BJ (cell line): ENCODE results near the gene PIK3R2. TPM values are rescaled to one million over a fixed set of nuclear protein-coding genes. Genes with fewer than 3 reads are reported as not detected.

ENCODE experiments used
- CTCF ChIA-PET: fragments of 350-600 bp; formaldehyde crosslinking; extraction: SDS; loops from one replicate; lab custom pipeline; 2021; ENCODE audit warnings: antibody characterized with exemption, inconsistent platforms; lab: Yijun Ruan, JAX
- POLR2A ChIA-PET: fragments of 300-600 bp; sonication (Branson Sonifier 250); formaldehyde crosslinking; extraction: SDS; loops from one replicate; lab custom pipeline; 2021; ENCODE audit warnings: antibody characterized with exemption; lab: Charles Lee
- DNase-seq: peaks from one replicate; pipeline ENCODE4 v3.0.0-alpha.2; 2011; ENCODE audit warnings: low read depth
- H3K27me3 ChIP-seq: 2 replicates; pipeline ENCODE4 v1.6.0; 2011; ENCODE audit warnings: low read length; ENCODE audit not compliant: control insufficient read depth, insufficient read depth
- H3K36me3 ChIP-seq: 2 replicates; pipeline ENCODE4 v1.5.1; 2011; ENCODE audit warnings: low read length; ENCODE audit not compliant: control insufficient read depth, insufficient read depth
- H3K4me3 ChIP-seq: 2 replicates; pipeline ENCODE4 v1.5.1; 2011; ENCODE audit warnings: low read depth, mild to moderate bottlenecking, control low read depth, low read length
- CTCF ChIP-seq: IDR thresholded peaks from 2 replicates; pipeline ENCODE4 v1.5.1; 2011; ENCODE audit warnings: low read depth, mild to moderate bottlenecking, control low read depth, inconsistent platforms, low read length, moderate library complexity; ENCODE audit not compliant: insufficient read depth
- polyA plus RNA-seq: library from polyadenylated mRNA; depleted of rRNA; stranded (reverse); fragments of >200 nt; gene quantifications from 2 replicates; pipeline ENCODE4 v1.2.3, GENCODE V29; 2011

The PIK3R2 gene
- polyA plus RNA-seq, 1 experiment: 17.4 TPM

- CTCF ChIA-PET: interaction anchor here (0.7 to 1.4 kb wide), 10 partner anchors 9 to 138 kb away, joined by 3 to 10 read pairs (median 6); partner anchors contain the start of gene MAST3
- Histone ChIP-seq H3K36me3 (peaks cover 3% of the 10 kb centered on the region), H3K27me3 (no peaks in the 10 kb centered on the region), H3K4me3 (no peak overlapping the region)
- POLR2A ChIA-PET: no interaction called here
- no peak for DNase-seq
- TF ChIP-seq CTCF: no peak
Measured at GRCh38 chr19:18113827-18114226, 39.1 kb upstream of the PIK3R2 start.

GRCh38 chr19:18114483-18114882 lies 38.5 kb upstream of the PIK3R2 start:
- Histone ChIP-seq H3K4me3 (no peak overlapping the region), H3K36me3 (peaks cover 3% of the 10 kb centered on the region), H3K27me3 (no peaks in the 10 kb centered on the region)
- DNase-seq: no peak
- ChIA-PET POLR2A (no interaction called here), CTCF (interaction anchor here (1.4 kb wide), 1 partner anchor 17 kb away, joined by 6 read pairs; the partner anchor contains the start of gene MAST3)
- TF ChIP-seq CTCF: no peak

- TF ChIP-seq CTCF: no peak
- ChIA-PET CTCF (interaction anchor here (1.0 to 1.6 kb wide), 2 partner anchors 8 to 13 kb away, joined by 3 to 5 read pairs; no protein-coding TSS in a partner anchor), POLR2A (interaction anchor here (0.6 kb wide), 2 partner anchors 32 to 47 kb away, joined by 4 read pairs; no protein-coding TSS in a partner anchor)
- DNase-seq: no peak
- Histone ChIP-seq H3K4me3 (peak overlapping the region; percentile 37; the same call in 1 of the 2 replicates), H3K27me3 (no peaks in the 10 kb centered on the region), H3K36me3 (peaks cover 4% of the 10 kb centered on the region)
Measured at GRCh38 chr19:18117364-18117691, 35.6 kb upstream of the PIK3R2 start.

- ChIA-PET POLR2A (interaction anchor here (0.6 kb wide), 2 partner anchors 31 to 47 kb away, joined by 4 read pairs; no protein-coding TSS in a partner anchor), CTCF (interaction anchor here (1.0 to 2.8 kb wide), 3 partner anchors 9 to 43 kb away, joined by 3 to 10 read pairs (median 5); no protein-coding TSS in a partner anchor)
- no peak for DNase-seq
- 0 out of 2 replicates have a peak, but pooled peaks have one; percentile 8 for TF ChIP-seq CTCF
- Histone ChIP-seq H3K27me3 (no peaks in the 10 kb centered on the region), H3K4me3 (peak overlapping the region; percentile 60), H3K36me3 (peaks cover 6% of the 10 kb centered on the region)
Measured at GRCh38 chr19:18117692-18118378, 35.1 kb upstream of the PIK3R2 start.

GRCh38 chr19:18118420-18119012 lies 34.4 kb upstream of the PIK3R2 start:
- no peak for DNase-seq
- Histone ChIP-seq H3K27me3 (no peaks in the 10 kb centered on the region), H3K36me3 (peaks cover 9% of the 10 kb centered on the region), H3K4me3 (peak overlapping the region; percentile 60)
- 0 out of 2 replicates have a peak, but pooled peaks have one; percentile 0 for TF ChIP-seq CTCF
- CTCF ChIA-PET: interaction anchor here (1.1 to 2.8 kb wide), 3 partner anchors 9 to 214 kb away, joined by 4 to 10 read pairs (median 5); no protein-coding TSS in a partner anchor
- POLR2A ChIA-PET: no interaction called here
